AG09309 (cell line): ENCODE results near the gene TMEM184B.
A peak's percentile ranks its signal among the peaks of the same experiment; 100 is the strongest.

Experiments used
- DNase-seq: peaks from one replicate; pipeline ENCODE4 v3.0.0-alpha.2; 2010; ENCODE audit warnings: low read depth
- H3K4me3 ChIP-seq: 2 replicates; pipeline ENCODE4 v1.5.1; 2011; ENCODE audit warnings: mild to moderate bottlenecking, low read depth, low read length, moderate library complexity; ENCODE audit not compliant: control insufficient read depth
- TF ChIP-seq, protein P1 (sequence below): IDR thresholded peaks from 2 replicates; pipeline ENCODE4 v1.5.1; 2011; ENCODE audit warnings: mild to moderate bottlenecking, low read depth, low read length, inconsistent platforms; ENCODE audit not compliant: insufficient read depth, control insufficient read depth; ENCODE audit errors: missing control alignments

The TMEM184B gene

DNA sequence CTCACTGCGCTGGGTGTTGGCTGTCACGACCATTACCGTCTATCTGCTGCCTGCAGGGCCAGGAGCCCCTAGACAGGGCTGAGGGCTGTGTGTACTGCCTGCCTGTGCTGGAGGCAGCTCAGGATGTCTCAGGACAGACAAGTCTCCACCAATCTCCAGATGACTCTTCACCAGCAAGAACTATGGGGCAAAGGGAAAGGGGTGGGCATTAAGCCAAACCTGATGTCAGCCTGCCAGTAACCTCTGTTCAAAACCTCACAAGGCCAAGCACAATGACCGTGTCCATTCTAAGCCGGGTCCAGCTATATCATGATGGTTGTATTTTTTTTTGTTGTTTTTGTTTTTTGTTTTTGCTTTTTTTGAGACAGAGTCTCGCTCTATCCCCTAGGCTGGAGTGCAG, 39.4 kb downstream of the TMEM184B start:
- no peak for DNase-seq
- TF ChIP-seq, protein P1, sequence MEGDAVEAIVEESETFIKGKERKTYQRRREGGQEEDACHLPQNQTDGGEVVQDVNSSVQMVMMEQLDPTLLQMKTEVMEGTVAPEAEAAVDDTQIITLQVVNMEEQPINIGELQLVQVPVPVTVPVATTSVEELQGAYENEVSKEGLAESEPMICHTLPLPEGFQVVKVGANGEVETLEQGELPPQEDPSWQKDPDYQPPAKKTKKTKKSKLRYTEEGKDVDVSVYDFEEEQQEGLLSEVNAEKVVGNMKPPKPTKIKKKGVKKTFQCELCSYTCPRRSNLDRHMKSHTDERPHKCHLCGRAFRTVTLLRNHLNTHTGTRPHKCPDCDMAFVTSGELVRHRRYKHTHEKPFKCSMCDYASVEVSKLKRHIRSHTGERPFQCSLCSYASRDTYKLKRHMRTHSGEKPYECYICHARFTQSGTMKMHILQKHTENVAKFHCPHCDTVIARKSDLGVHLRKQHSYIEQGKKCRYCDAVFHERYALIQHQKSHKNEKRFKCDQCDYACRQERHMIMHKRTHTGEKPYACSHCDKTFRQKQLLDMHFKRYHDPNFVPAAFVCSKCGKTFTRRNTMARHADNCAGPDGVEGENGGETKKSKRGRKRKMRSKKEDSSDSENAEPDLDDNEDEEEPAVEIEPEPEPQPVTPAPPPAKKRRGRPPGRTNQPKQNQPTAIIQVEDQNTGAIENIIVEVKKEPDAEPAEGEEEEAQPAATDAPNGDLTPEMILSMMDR, result no peak
- no peak overlapping the region for H3K4me3 ChIP-seq

GRCh38 chr22:38232196-38232595, 40.6 kb downstream of the TMEM184B start:
- TF ChIP-seq, protein P1, result no peak
- H3K4me3 ChIP-seq, result no peak overlapping the region
- DNase-seq, result no peak

DNA sequence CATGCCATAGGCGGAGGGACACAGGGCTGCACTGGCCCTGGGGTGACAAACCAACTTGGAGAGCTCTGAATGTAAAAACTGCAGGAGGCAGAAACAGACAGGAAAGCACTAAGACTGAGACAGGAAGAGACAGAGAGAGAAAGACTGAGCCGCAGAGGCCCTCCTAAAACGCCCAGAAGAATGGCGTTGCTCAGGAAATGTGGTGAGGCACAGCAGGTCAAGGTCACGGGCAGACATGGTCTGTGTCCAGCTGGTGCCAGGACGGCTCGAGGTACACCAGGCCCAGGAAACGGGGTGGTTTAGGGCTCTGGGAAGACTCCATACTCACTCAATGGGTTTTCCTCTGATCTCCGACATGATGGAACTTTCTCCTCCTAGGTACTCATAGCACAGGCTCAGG, 41.9 kb downstream of the TMEM184B start:
- DNase-seq, result no peak
- H3K4me3 ChIP-seq, result no peak overlapping the region
- TF ChIP-seq, protein P1, result no peak

- no peak overlapping the region for H3K4me3 ChIP-seq
- DNase-seq, result no peak
- TF ChIP-seq, protein P1, result peak; percentile 21
Measured at GRCh38 chr22:38230108-38230825, 42.5 kb downstream of the TMEM184B start.

DNA sequence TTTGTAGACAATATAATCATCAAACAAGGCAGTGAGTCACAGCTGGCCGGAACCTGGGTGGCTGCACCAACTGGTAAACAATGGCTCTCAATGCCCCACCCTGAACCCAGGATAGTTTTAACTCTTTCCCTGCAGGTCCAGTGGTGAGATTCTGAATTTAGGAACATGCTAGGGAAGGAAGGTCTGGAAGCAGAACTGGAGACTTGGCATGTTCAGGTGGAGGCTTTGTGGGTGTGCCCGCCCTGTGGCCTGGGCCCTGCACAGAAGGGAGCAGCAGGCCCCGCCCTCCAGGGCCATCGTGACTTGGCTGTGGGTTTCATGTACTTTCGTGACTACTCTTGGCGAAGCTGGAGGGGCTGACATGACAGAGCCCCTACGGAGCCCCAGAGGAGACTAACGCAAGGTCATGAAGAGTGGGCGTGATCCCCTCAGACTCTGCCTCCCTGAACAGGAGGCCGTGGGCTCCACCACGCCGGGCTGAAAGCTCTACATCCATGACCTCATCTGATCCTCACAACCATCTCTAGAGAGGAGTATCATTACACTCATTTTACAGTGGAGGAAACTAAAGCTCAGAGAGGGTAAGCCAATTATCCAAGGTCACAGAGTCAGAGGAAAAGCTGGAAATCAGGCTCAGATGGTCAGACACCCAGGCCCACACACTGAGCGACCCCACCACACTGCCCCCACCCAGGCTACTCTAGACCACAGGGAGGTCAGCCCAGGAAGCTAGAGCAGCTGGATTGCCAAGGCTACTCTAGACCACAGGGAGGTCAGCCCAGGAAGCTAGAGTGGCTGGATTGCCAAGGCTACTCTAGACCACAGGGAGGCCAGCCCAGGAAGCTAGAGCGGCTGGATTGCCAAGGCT, 43.7 kb downstream of the TMEM184B start:
- TF ChIP-seq, protein P1, result no peak
- DNase-seq, result peak; percentile 34
- no peak overlapping the region for H3K4me3 ChIP-seq

GRCh38 chr22:38228326-38228872, 44.4 kb downstream of the TMEM184B start:
- no peak for DNase-seq
- H3K4me3 ChIP-seq, result no peak overlapping the region
- TF ChIP-seq, protein P1, result no peak
